HG03175 (cell line): Measurements from ENCODE around the gene PLEK2.
"Not testable (repeated sequence)": the region's sequence is repeated elsewhere in the genome, so short reads cannot be mapped to it uniquely, and the experiment has no call there.

Source experiments
- ATAC-seq: cut with Tn5 transposase; IDR thresholded peaks from one replicate; pipeline ENCODE4 v1.9.1; 2021; ENCODE audit warnings: mild to moderate bottlenecking, moderate library complexity; ENCODE audit not compliant: unreplicated experiment

The PLEK2 gene

GRCh38 chr14:67429510-67430205 lies 17.7 kb upstream of the PLEK2 start:
- ATAC-seq: no peak

GRCh38 chr14:67428501-67429031 lies 16.6 kb upstream of the PLEK2 start:
- ATAC-seq: no peak

- peak; percentile 55 for ATAC-seq
These were observed 15.1 kb upstream of the PLEK2 start for GRCh38 chr14:67426983-67427606.

GRCh38 chr14:67426161-67426560 lies 14.2 kb upstream of the PLEK2 start:
- ATAC-seq: no peak

- no peak for ATAC-seq
These were observed 13.6 kb upstream of the PLEK2 start for GRCh38 chr14:67425608-67426007.

GRCh38 chr14:67424539-67424938 lies 12.6 kb upstream of the PLEK2 start:
- ATAC-seq: no peak

GRCh38 chr14:67423424-67423823 lies 11.5 kb upstream of the PLEK2 start:
- no peak for ATAC-seq

GRCh38 chr14:67421356-67422224 lies 9.6 kb upstream of the PLEK2 start:
- ATAC-seq: no peak

- ATAC-seq: no peak
These were observed 8.3 kb upstream of the PLEK2 start for GRCh38 chr14:67420102-67420739.

GRCh38 chr14:67418401-67419191 lies 6.6 kb upstream of the PLEK2 start:
- ATAC-seq: no peak

- ATAC-seq: no peak
These were observed 5.7 kb upstream of the PLEK2 start for GRCh38 chr14:67417633-67418032.

GRCh38 chr14:67416810-67417209 lies 4.8 kb upstream of the PLEK2 start:
- no peak for ATAC-seq

- no peak for ATAC-seq
These were observed 4.1 kb upstream of the PLEK2 start for GRCh38 chr14:67416085-67416484.

GRCh38 chr14:67415610-67416009 lies 3.6 kb upstream of the PLEK2 start:
- ATAC-seq: not testable (repeated sequence)

- no peak for ATAC-seq
These were observed 2.1 kb upstream of the PLEK2 start for GRCh38 chr14:67413806-67414769.

- no peak for ATAC-seq
These were observed 595 bp downstream of the PLEK2 start for GRCh38 chr14:67411370-67411769.

- no peak for ATAC-seq
These were observed 1.7 kb downstream of the PLEK2 start for GRCh38 chr14:67410313-67410712.

GRCh38 chr14:67409461-67409860 lies 2.5 kb downstream of the PLEK2 start:
- no peak for ATAC-seq
